Peyer's patch (tissue), 4 donors: Measurements from ENCODE around the gene DDR2. TPM values are rescaled to one million over a fixed set of nuclear protein-coding genes. Genes with fewer than 3 reads are reported as not detected.

ENCODE experiments used
- DNase-seq, 3 donors: peaks; one replicate each; pipeline ENCODE4 v3.0.0-alpha.2; 2017 to 2019
- H3K27ac ChIP-seq, 4 donors: fragments of 200-600 bp; sonication (generic); one replicate each; pipeline ENCODE4 v1.5.1; 2016 to 2019
- H3K27me3 ChIP-seq, 2 donors: fragments of 200-600 bp; sonication (generic); one replicate each; pipeline ENCODE4 v1.5.1; 2019
- H3K36me3 ChIP-seq, 3 donors: fragments of 200-600 bp; sonication (generic); one replicate each; pipeline ENCODE4 v1.5.1; 2016 to 2019
- H3K4me1 ChIP-seq, 4 donors: fragments of 200-600 bp; sonication (generic); one replicate each; pipeline ENCODE4 v1.5.1; 2016 to 2019
- H3K4me3 ChIP-seq, 4 donors: fragments of 200-600 bp; sonication (generic); 1 replicate in 3 of 4; 2 replicates in 1 of 4; pipeline ENCODE4 v1.5.1; 2016 to 2019; ENCODE audit warnings: mild to moderate bottlenecking in 1 of 4
- H3K9me3 ChIP-seq, 4 donors: fragments of 200-600 bp; sonication (generic); one replicate each; pipeline ENCODE4 v1.5.1; 2016 to 2019; ENCODE audit warnings: mild to moderate bottlenecking in 1 of 4
- POLR2A ChIP-seq, 2 donors: fragments of 450-650 bp; IDR thresholded peaks; one replicate each; pipeline ENCODE4 v1.5.1; 2017; ENCODE audit warnings: antibody characterized with exemption in 2 of 2, mild to moderate bottlenecking in 2 of 2, moderate library complexity in 2 of 2
- small RNA-seq, 2 donors: library from RNA; depleted of rRNA; stranded (forward); fragments of <200 nt; gene quantifications; one replicate each; pipeline ENCODE3, GENCODE V24; 2016
- total RNA-seq, 4 donors: library from RNA; depleted of rRNA; stranded (reverse); fragments of >200 nt; gene quantifications; one replicate each; pipeline ENCODE4 v1.1.0, GENCODE V29; 2016
- TF ChIP-seq, protein P1 (sequence below), 6 experiments: fragments of 450-650 bp in 4 of 6; fragments of 200-600 bp in 2 of 6; sonication (generic) in 1 of 6; IDR thresholded peaks; one replicate each; pipeline ENCODE4 v1.5.1; 2017 to 2019; ENCODE audit warnings: antibody characterized with exemption in 6 of 6, mild to moderate bottlenecking in 3 of 6, moderate library complexity in 1 of 6

Gene DDR2
- total RNA-seq, 4 donors from 2014 or later, result 14.9 to 112 (median 37.2) TPM

DNA sequence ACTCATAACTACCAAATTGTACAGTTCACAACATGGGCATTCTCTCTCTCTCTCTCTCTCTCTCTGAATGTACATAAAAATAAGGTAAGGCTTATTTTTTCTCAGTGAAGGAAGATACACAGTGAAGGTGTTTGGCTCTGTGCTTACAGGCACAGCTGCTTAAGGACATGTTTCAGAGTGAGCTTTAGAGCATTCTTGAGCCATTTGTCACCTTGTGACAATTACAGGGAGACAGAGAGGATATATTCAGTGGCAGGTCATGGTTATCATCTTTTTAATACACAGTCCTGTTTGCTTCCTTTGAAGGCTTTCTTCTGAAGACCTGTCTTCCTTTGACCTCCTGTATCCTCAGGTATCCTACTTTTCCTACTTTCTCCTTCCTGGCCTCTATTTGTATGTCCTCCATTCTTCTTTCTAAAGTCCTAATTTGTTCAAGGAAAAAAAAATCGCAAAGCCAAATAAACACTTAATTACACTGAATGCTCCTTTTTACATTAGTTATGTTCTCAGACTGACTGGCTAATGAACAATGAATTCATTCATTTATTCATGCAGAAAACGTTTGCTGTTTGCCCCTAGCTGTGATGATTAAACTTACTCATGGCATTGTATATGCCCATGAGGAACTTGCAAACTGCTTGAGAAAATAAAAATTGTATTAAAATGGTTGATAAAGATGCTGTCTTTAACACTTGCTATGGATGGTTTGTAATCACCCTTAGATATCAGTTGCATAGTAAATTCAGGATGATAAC is 191.7 kb downstream of the DDR2 start:
- Histone ChIP-seq H3K4me1 (peaks cover 0 to 8% (median 2%) of the 10 kb centered on the region in 4 donors), H3K9me3 (no peaks in the 10 kb centered on the region), H3K36me3 (no peaks in the 10 kb centered on the region), H3K27ac (no peak overlapping the region), H3K4me3 (no peak overlapping the region), H3K27me3 (no peaks in the 10 kb centered on the region)
- TF ChIP-seq, protein P1, sequence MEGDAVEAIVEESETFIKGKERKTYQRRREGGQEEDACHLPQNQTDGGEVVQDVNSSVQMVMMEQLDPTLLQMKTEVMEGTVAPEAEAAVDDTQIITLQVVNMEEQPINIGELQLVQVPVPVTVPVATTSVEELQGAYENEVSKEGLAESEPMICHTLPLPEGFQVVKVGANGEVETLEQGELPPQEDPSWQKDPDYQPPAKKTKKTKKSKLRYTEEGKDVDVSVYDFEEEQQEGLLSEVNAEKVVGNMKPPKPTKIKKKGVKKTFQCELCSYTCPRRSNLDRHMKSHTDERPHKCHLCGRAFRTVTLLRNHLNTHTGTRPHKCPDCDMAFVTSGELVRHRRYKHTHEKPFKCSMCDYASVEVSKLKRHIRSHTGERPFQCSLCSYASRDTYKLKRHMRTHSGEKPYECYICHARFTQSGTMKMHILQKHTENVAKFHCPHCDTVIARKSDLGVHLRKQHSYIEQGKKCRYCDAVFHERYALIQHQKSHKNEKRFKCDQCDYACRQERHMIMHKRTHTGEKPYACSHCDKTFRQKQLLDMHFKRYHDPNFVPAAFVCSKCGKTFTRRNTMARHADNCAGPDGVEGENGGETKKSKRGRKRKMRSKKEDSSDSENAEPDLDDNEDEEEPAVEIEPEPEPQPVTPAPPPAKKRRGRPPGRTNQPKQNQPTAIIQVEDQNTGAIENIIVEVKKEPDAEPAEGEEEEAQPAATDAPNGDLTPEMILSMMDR (IDR thresholded peaks at IDR 0.05), result no peak
- TF ChIP-seq POLR2A (IDR thresholded peaks at IDR 0.05), result no peak
- no peak for DNase-seq

DNA sequence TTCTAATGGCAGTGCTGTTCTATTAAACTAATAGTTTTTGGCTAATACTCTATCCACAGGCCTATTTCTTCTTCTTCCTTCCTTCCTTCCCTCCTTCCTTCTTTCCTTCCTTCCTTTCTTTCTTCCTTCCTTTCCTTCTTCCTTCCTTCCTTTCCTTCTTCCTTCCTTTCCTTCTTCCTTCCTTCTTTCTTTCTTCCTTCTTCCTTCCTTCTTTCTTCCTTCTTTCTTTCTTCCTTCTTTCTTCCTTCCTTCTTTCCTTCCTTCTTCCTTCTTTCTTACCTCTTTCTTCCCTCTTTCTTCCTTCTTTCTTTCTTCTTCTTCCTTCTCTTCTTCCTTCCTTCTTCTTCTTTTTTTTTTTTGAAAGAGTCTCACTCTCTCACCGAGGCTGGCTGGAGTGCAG is 197.0 kb downstream of the DDR2 start:
- Histone ChIP-seq H3K4me1 (no peaks in the 10 kb centered on the region), H3K9me3 (no peaks in the 10 kb centered on the region), H3K27me3 (no peaks in the 10 kb centered on the region), H3K4me3 (no peak overlapping the region), H3K36me3 (no peaks in the 10 kb centered on the region), H3K27ac (no peak overlapping the region)
- DNase-seq, result no peak
- TF ChIP-seq, protein P1 (IDR thresholded peaks at IDR 0.05), result no peak
- no peak for TF ChIP-seq POLR2A (IDR thresholded peaks at IDR 0.05)

DNA sequence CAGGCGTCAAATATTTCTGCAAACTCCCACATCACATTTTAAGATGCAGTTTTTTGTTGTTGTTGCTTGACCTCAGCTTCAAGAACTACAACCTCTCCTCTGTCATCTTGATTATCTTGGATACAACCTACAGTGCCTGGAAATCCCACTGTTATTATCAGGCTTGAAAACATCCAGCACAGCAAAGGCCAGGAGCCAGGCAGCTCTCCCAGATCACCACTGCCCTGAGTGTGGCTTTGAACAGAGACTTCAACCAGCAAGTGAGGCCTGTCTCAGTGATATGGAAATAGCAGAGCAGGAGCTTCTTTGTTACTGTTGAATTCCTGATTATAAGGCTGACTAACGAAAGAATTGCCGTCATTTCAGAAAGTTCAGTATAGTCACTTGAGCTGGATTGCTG is 200.2 kb downstream of the DDR2 start:
- Histone ChIP-seq H3K36me3 (no peaks in the 10 kb centered on the region), H3K27me3 (no peaks in the 10 kb centered on the region), H3K4me1 (no peaks in the 10 kb centered on the region), H3K9me3 (no peaks in the 10 kb centered on the region), H3K27ac (no peak overlapping the region), H3K4me3 (no peak overlapping the region)
- DNase-seq, result no peak
- TF ChIP-seq, protein P1 (IDR thresholded peaks at IDR 0.05), result no peak
- TF ChIP-seq POLR2A (IDR thresholded peaks at IDR 0.05), result no peak

DNA sequence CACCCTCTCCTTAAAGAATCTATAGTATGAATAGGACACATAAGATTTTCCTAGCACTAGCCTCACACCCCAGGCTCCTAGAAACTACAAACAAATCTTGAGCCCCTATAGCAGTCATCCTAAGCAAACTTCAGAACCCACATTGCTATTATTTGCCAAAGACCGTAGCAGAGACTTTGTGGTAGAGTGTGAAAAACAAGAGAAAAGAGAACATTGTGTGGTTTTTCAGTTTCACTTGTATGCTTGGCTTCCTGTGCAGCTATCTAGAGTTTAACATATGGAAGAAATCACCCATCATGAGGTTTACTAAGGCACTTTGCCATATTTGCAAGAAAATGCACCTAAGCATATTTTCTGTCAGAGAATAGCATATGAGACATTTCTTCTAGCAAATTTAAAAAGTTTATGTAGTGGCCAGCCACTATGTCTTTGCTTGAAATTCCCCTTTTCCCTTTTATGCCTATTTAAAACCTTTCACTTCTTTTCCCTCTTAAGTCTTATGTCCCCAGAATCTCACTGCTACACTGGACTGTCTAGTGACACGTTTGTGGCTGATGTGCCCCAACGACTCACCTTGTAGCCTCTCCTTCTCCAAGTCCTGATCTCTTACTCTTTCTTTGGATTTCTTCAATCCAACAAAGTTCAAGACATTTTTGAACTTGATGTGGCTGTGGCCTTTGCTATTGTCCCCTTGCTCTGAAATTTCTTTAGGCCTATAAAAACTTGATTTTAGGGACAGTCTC is 203.1 kb downstream of the DDR2 start:
- no peak overlapping the region for H3K4me3 ChIP-seq
- H3K36me3 ChIP-seq, result no peaks in the 10 kb centered on the region
- peaks cover 0 to 7% (median 0%) of the 10 kb centered on the region in 4 donors for H3K9me3 ChIP-seq
- DNase-seq, result no peak
- no peak overlapping the region for H3K27ac ChIP-seq
- no peaks in the 10 kb centered on the region for H3K4me1 ChIP-seq
- H3K27me3 ChIP-seq, result no peaks in the 10 kb centered on the region
- TF ChIP-seq, protein P1 (IDR thresholded peaks at IDR 0.05), result no peak
- TF ChIP-seq POLR2A (IDR thresholded peaks at IDR 0.05), result no peak

Small RNA genes within 50 kb of the gene (small RNA-seq; reads per million reads assigned to genes)
- gene RN7SL861P, result 0 reads per million in 2 donors

Other genes starting within 250 kb of the DDR2 start
- 1 to 10 TPM in 2 of 4 donors, under 1 TPM in 1, not detected in 1; 0.76 to 1.9 (median 1.3) TPM for gene SH2D1B, start 220.3 kb upstream of the DDR2 start, total RNA-seq
- 10 to 100 TPM; 40.6 to 74.3 (median 49.5) TPM for gene UHMK1, start 134.6 kb upstream of the DDR2 start, total RNA-seq
- gene UAP1, start 70.7 kb upstream of the DDR2 start, total RNA-seq, result 100 to 1,000 TPM; 101 to 131 (median 122) TPM
- gene HSD17B7, start 158.2 kb downstream of the DDR2 start, total RNA-seq, result 10 to 100 TPM; 24.0 to 56.9 (median 36.0) TPM
- not detected for gene CCDC190, start 228.7 kb downstream of the DDR2 start, total RNA-seq